ENCODE results near the gene GPATCH11.

- TF ChIP-seq CEBPB (IDR thresholded peaks at IDR 0.05) (no peak), TAF1 (IDR thresholded peaks at IDR 0.05; ENCODE audit: low read depth) (no peak), TCF12 (IDR thresholded peaks at IDR 0.05; ENCODE audit: low read depth) (no peak), NFIC (IDR thresholded peaks at IDR 0.05) (no peak), EP300 (IDR thresholded peaks at IDR 0.05; ENCODE audit: borderline replicate concordance) (no peak), TEAD4 (IDR thresholded peaks at IDR 0.05) (no peak), ZBTB7A (IDR thresholded peaks at IDR 0.05; ENCODE audit: low read depth) (no peak)
- TF ChIP-seq, protein P1, sequence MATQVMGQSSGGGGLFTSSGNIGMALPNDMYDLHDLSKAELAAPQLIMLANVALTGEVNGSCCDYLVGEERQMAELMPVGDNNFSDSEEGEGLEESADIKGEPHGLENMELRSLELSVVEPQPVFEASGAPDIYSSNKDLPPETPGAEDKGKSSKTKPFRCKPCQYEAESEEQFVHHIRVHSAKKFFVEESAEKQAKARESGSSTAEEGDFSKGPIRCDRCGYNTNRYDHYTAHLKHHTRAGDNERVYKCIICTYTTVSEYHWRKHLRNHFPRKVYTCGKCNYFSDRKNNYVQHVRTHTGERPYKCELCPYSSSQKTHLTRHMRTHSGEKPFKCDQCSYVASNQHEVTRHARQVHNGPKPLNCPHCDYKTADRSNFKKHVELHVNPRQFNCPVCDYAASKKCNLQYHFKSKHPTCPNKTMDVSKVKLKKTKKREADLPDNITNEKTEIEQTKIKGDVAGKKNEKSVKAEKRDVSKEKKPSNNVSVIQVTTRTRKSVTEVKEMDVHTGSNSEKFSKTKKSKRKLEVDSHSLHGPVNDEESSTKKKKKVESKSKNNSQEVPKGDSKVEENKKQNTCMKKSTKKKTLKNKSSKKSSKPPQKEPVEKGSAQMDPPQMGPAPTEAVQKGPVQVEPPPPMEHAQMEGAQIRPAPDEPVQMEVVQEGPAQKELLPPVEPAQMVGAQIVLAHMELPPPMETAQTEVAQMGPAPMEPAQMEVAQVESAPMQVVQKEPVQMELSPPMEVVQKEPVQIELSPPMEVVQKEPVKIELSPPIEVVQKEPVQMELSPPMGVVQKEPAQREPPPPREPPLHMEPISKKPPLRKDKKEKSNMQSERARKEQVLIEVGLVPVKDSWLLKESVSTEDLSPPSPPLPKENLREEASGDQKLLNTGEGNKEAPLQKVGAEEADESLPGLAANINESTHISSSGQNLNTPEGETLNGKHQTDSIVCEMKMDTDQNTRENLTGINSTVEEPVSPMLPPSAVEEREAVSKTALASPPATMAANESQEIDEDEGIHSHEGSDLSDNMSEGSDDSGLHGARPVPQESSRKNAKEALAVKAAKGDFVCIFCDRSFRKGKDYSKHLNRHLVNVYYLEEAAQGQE (IDR thresholded peaks at IDR 0.05; ENCODE audit: low read depth), result no peak
- TF ChIP-seq, protein P2, sequence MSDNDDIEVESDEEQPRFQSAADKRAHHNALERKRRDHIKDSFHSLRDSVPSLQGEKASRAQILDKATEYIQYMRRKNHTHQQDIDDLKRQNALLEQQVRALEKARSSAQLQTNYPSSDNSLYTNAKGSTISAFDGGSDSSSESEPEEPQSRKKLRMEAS (IDR thresholded peaks at IDR 0.05), result no peak
Measured at GRCh38 chr2:37091873-37092272, 7.6 kb downstream of the GPATCH11 start.
